ENCODE results near the gene KRT26. TPM values are rescaled to one million over a fixed set of nuclear protein-coding genes. Genes with fewer than 3 reads are reported as not detected.

The KRT26 gene
- total RNA-seq, 2 donors from 2014 or later: not detected

GRCh38 chr17:40726919-40727318 lies 45.1 kb downstream of the KRT26 start:
- TF ChIP-seq POLR2A (IDR thresholded peaks at IDR 0.05) (no peak), CTCF (IDR thresholded peaks at IDR 0.05) (peak in 5 of 7 experiments; percentile 8 to 46 (median 41))
- no peak overlapping the region for H3K4me3 ChIP-seq
- H3K9me3 ChIP-seq: no peaks in the 10 kb centered on the region
- H3K36me3 ChIP-seq (replicated peaks in 1 of 2; ENCODE audit: insufficient read depth in 1 of 2, low read depth in 2 of 2): no peaks in the 10 kb centered on the region
- H3K4me1 ChIP-seq: peaks cover 4% of the 10 kb centered on the region
- H3K27me3 ChIP-seq: no peaks in the 10 kb centered on the region
- ATAC-seq (no peak), DNase-seq (no peak)
- intact Hi-C loops (cut with DNase I): no loop called here
- H3K27ac ChIP-seq: no peak overlapping the region
- WGBS, 2 donors: 41 to 49% methylated on average over 2 of the region's 2 CpGs

GRCh38 chr17:40724656-40725055 lies 47.3 kb downstream of the KRT26 start:
- intact Hi-C loops (cut with DNase I): no loop called here
- no peak for TF ChIP-seq CTCF (IDR thresholded peaks at IDR 0.05)
- TF ChIP-seq POLR2A (IDR thresholded peaks at IDR 0.05): no peak
- DNase-seq: no peak
- 33 to 42% methylated on average over 1 of the region's 1 CpG for WGBS, 2 donors
- ATAC-seq: no peak
- H3K27ac ChIP-seq: no peak overlapping the region
- no peaks in the 10 kb centered on the region for H3K9me3 ChIP-seq
- H3K27me3 ChIP-seq: no peaks in the 10 kb centered on the region
- no peak overlapping the region for H3K4me3 ChIP-seq
- H3K4me1 ChIP-seq: peaks cover 10% of the 10 kb centered on the region
- H3K36me3 ChIP-seq (replicated peaks in 1 of 2; ENCODE audit: insufficient read depth in 1 of 2, low read depth in 2 of 2): no peaks in the 10 kb centered on the region

DNA sequence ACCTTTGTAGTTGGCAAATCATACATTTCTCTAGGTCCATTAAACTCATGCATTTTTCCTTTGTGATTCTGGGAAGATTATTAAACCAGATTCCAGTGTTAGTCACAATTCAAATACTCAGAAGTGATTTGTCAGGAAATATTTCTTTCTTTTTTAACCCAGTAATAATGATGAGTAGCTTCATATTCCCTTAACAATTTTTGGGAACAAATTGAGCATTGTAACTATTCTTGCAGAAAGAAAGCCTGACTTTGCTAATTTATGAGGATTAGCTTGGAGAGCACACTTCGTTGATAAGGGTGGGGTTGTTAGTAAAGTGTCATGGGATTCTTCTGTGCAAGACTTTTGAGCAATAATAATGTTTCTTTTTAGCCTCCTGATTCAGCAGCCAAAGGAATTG lies 49.8 kb downstream of the KRT26 start:
- DNase-seq (no peak), ATAC-seq (no peak)
- no peaks in the 10 kb centered on the region for H3K36me3 ChIP-seq (replicated peaks in 1 of 2; ENCODE audit: insufficient read depth in 1 of 2, low read depth in 2 of 2)
- H3K27ac ChIP-seq: peak overlapping the region in 1 of 4 donors; percentile 57
- no peaks in the 10 kb centered on the region for H3K27me3 ChIP-seq
- H3K4me3 ChIP-seq: no peak overlapping the region
- TF ChIP-seq POLR2A (IDR thresholded peaks at IDR 0.05) (no peak), CTCF (IDR thresholded peaks at IDR 0.05) (no peak)
- intact Hi-C loops (cut with DNase I): no loop called here
- peaks cover 10% of the 10 kb centered on the region for H3K4me1 ChIP-seq
- WGBS, 2 donors: 54 to 65% methylated on average over 1 of the region's 1 CpG
- no peaks in the 10 kb centered on the region for H3K9me3 ChIP-seq

- Histone ChIP-seq H3K27ac (peak overlapping the region in 2 of 4 donors; percentile 57 to 64), H3K4me3 (no peak overlapping the region), H3K36me3 (replicated peaks in 1 of 2; ENCODE audit: insufficient read depth in 1 of 2, low read depth in 2 of 2) (no peaks in the 10 kb centered on the region), H3K9me3 (no peaks in the 10 kb centered on the region), H3K27me3 (no peaks in the 10 kb centered on the region), H3K4me1 (peaks cover 10% of the 10 kb centered on the region)
- TF ChIP-seq POLR2A (IDR thresholded peaks at IDR 0.05): no peak
- TF ChIP-seq CTCF (IDR thresholded peaks at IDR 0.05): no peak
- no peak for DNase-seq
- intact Hi-C loops (cut with DNase I): no loop called here
- peak; percentile 69 for ATAC-seq
- 29 to 33% methylated on average over 2 of the region's 2 CpGs for WGBS, 2 donors
These were observed 51.1 kb downstream of the KRT26 start for GRCh38 chr17:40720899-40721298.

DNA sequence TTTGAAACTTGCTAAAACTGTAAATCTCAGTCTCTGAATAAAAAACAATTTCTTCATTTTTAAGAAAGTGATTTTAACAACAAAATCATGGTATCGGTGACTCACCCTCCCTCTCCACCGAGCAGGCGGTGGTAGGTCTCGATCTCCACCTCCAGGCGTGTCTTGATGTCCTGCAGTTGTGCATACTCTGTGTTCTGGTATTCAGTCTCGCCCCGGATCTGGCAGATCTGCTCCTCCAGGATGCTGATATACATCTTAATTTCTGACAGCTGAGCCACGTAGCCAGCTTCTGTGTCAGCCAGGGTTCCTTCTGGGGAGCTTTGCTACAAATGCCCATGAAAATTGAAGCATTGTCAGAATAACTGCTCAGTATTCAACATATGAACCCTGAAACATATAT lies 53.1 kb downstream of the KRT26 start:
- intact Hi-C loops (cut with DNase I): no loop called here
- H3K27ac ChIP-seq: no peak overlapping the region
- no peak for DNase-seq
- H3K9me3 ChIP-seq: no peaks in the 10 kb centered on the region
- WGBS, 2 donors: 58 to 70% methylated on average over 8 of the region's 8 CpGs
- no peaks in the 10 kb centered on the region for H3K27me3 ChIP-seq
- no peaks in the 10 kb centered on the region for H3K36me3 ChIP-seq (replicated peaks in 1 of 2; ENCODE audit: insufficient read depth in 1 of 2, low read depth in 2 of 2)
- TF ChIP-seq CTCF (IDR thresholded peaks at IDR 0.05) (no peak), POLR2A (IDR thresholded peaks at IDR 0.05) (no peak)
- peaks cover 10% of the 10 kb centered on the region for H3K4me1 ChIP-seq
- no peak for ATAC-seq
- no peak overlapping the region for H3K4me3 ChIP-seq

Data from body of pancreas (tissue), 4 donors.